A673 (cell line): ENCODE results near the gene TUBA1A. TPM values are rescaled to one million over a fixed set of nuclear protein-coding genes. Genes with fewer than 3 reads are reported as not detected.

ENCODE experiments used
- BruUV-seq: library from RNA; stranded (reverse); fragments of 400-500 nt; replicated peaks from 2 replicates; lab custom pipeline; 2021; lab: Mats Ljungman, UMichigan
- CTCF ChIA-PET: fragments of 300-600 bp; sonication (Branson Sonifier 250); formaldehyde crosslinking; loops from one replicate; lab custom pipeline; 2022; ENCODE audit warnings: antibody characterized with exemption; lab: Charles Lee
- POLR2A ChIA-PET: fragments of 300-600 bp; sonication (Branson Sonifier 250); formaldehyde crosslinking; loops from one replicate; lab custom pipeline; 2022; ENCODE audit warnings: antibody characterized with exemption; ENCODE audit not compliant: low non-redundant PET; lab: Charles Lee
- DNase-seq: peaks from one replicate; pipeline ENCODE4 v3.0.0-alpha.2; 2015; ENCODE audit warnings: low spot score
- H3K27ac ChIP-seq: fragments of 200-600 bp; sonication (generic); 2 replicates; pipeline ENCODE4 v1.5.1; 2016; ENCODE audit warnings: mixed run types, low read depth, mild to moderate bottlenecking, mixed read lengths, antibody characterized with exemption, low read length; ENCODE audit not compliant: poor library complexity, severe bottlenecking
- H3K27me3 ChIP-seq: fragments of 200-600 bp; sonication (generic); replicated peaks from 2 replicates; pipeline ENCODE4 v1.6.1; 2017; ENCODE audit warnings: mixed run types, low read depth, mild to moderate bottlenecking, mixed read lengths, antibody characterized with exemption, low read length; ENCODE audit not compliant: insufficient read depth, poor library complexity
- H3K36me3 ChIP-seq: fragments of 200-600 bp; sonication (generic); 2 replicates; pipeline ENCODE4 v1.6.1; 2016; ENCODE audit warnings: mixed run types, mild to moderate bottlenecking, mixed read lengths, antibody characterized with exemption, low read length; ENCODE audit not compliant: insufficient read depth, poor library complexity, severe bottlenecking
- H3K4me1 ChIP-seq: fragments of 200-600 bp; sonication (generic); 2 replicates; pipeline ENCODE4 v1.6.1; 2017; ENCODE audit warnings: mixed run types, mild to moderate bottlenecking, mixed read lengths, antibody characterized with exemption, low read length; ENCODE audit not compliant: insufficient read depth, poor library complexity, severe bottlenecking
- H3K4me3 ChIP-seq: fragments of 200-600 bp; sonication (generic); 2 replicates; pipeline ENCODE4 v1.5.1; 2016; ENCODE audit warnings: low read depth, mixed run types, mild to moderate bottlenecking, mixed read lengths, low read length; ENCODE audit not compliant: poor library complexity, severe bottlenecking
- H3K9me3 ChIP-seq: fragments of 200-600 bp; sonication (generic); 2 replicates; pipeline ENCODE4 v1.6.1; 2016; ENCODE audit warnings: mixed run types, low read depth, mild to moderate bottlenecking, mixed read lengths, antibody characterized with exemption, low read length; ENCODE audit not compliant: poor library complexity, severe bottlenecking
- EZH2 ChIP-seq: fragments of 200-600 bp; sonication (generic); IDR thresholded peaks from 2 replicates; pipeline ENCODE4 v1.6.1; 2017; ENCODE audit warnings: borderline replicate concordance, low read depth, mild to moderate bottlenecking, mixed read lengths, antibody characterized with exemption, low read length; ENCODE audit not compliant: poor library complexity, severe bottlenecking
- intact Hi-C: fragments of 100-400 bp; cut with micrococcal nuclease; formaldehyde crosslinking; loops from one replicate; pipeline ENCODE4 v1.10.0; 2022; ENCODE audit not compliant: unreplicated experiment
- total RNA-seq: library from RNA; stranded (reverse); gene quantifications from 2 replicates; pipeline ENCODE4 v1.2.3, GENCODE V29; 2021
- TF ChIP-seq, protein P1 (sequence below): fragments of 300-800, 200-600 bp; sonication (generic); conservative IDR thresholded peaks from 2 replicates; pipeline ENCODE4 v1.5.1; 2017; ENCODE audit warnings: low read depth, mild to moderate bottlenecking, antibody characterized with exemption, low read length, moderate library complexity, mixed read lengths

The TUBA1A gene
- total RNA-seq, 1 experiment from 2014 or later = 504 TPM

DNA sequence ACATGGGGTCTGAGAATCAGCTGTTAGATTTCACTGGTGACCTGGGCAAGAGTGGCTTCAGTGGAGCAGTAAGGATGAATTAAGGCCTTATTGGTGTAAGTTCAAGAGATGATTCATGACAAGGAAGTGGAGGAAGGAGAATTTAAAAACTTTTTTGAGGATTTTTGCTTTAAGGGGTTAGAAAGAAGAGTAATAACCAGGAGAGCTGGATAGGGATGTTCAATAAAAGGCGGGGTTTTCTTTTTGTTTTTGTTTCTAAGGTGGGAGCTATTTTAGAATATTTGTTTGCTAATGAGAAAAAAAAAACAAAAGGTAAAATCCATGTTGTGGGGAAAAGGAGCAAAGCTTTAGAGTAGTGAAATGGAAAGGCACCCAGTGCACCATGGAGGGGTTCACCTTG, 42.5 kb downstream of the TUBA1A start:
- intact Hi-C loops = no loop called here
- no peaks in the 10 kb centered on the region for H3K4me1 ChIP-seq
- H3K9me3 ChIP-seq = no peaks in the 10 kb centered on the region
- H3K27ac ChIP-seq = no peak overlapping the region
- no peak for DNase-seq
- H3K4me3 ChIP-seq = no peak overlapping the region
- no peaks in the 10 kb centered on the region for H3K36me3 ChIP-seq
- no peaks in the 10 kb centered on the region for H3K27me3 ChIP-seq
- no peak for TF ChIP-seq EZH2
- TF ChIP-seq, protein P1, sequence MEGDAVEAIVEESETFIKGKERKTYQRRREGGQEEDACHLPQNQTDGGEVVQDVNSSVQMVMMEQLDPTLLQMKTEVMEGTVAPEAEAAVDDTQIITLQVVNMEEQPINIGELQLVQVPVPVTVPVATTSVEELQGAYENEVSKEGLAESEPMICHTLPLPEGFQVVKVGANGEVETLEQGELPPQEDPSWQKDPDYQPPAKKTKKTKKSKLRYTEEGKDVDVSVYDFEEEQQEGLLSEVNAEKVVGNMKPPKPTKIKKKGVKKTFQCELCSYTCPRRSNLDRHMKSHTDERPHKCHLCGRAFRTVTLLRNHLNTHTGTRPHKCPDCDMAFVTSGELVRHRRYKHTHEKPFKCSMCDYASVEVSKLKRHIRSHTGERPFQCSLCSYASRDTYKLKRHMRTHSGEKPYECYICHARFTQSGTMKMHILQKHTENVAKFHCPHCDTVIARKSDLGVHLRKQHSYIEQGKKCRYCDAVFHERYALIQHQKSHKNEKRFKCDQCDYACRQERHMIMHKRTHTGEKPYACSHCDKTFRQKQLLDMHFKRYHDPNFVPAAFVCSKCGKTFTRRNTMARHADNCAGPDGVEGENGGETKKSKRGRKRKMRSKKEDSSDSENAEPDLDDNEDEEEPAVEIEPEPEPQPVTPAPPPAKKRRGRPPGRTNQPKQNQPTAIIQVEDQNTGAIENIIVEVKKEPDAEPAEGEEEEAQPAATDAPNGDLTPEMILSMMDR = no peak
- POLR2A ChIA-PET = no interaction called here
- CTCF ChIA-PET = no interaction called here
- no TSS peak for BruUV-seq

DNA sequence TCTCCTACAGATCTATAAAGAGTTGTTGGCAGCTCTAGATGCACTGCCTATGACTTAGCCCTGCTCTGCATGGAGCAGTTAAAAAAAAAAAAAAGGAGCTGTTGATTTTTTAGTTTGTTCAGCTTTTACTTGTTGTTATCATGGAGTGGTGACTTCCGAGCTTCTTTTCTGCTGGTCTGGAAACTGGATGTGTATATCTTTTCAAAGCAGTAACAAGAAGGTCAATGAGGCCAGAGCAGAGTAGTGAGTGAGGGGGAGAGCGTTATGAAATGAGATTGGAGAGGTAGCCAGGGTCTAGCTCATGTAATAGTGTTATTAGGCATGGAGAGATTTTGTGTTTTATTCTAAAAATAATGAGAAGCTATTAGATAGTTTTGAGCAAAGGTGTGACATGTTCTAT, 44.5 kb downstream of the TUBA1A start:
- no peak overlapping the region for H3K4me3 ChIP-seq

DNA sequence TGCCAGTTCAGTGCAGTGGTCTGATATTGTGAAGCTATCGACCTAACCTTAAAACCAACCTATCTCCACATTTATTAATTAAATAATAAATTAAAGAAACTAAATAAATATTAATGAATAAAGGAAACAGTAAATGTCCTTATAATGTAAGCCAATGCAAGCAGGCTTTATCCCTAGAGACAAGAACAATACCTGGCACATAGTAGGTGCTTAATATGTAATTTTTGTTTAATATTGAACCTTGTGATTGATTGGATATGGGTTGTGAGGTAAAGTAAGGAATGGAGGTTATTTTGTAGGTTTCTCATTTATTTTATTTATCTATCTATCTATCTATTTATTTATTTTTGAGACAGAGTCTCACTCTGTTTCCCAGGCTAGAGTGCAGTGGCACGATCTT, 49.9 kb downstream of the TUBA1A start:
- Histone ChIP-seq H3K4me3 (no peak overlapping the region), H3K9me3 (no peaks in the 10 kb centered on the region), H3K27me3 (no peaks in the 10 kb centered on the region), H3K36me3 (no peaks in the 10 kb centered on the region), H3K27ac (no peak overlapping the region), H3K4me1 (peaks cover 5% of the 10 kb centered on the region)
- ChIA-PET POLR2A (no interaction called here), CTCF (no interaction called here)
- DNase-seq = no peak
- no TSS peak for BruUV-seq
- no peak for TF ChIP-seq EZH2
- TF ChIP-seq, protein P1 = no peak
- intact Hi-C loops = no loop called here

More for the DNA sequence above, 44.5 kb downstream of the TUBA1A start:
- BruUV-seq = no TSS peak
- ChIA-PET CTCF (interaction anchor here (0.6 kb wide), 1 partner anchor 25 kb away, joined by 3 read pairs; no protein-coding TSS in a partner anchor), POLR2A (no interaction called here)
- Histone ChIP-seq H3K27ac (no peak overlapping the region), H3K27me3 (no peaks in the 10 kb centered on the region), H3K36me3 (no peaks in the 10 kb centered on the region), H3K4me1 (no peaks in the 10 kb centered on the region), H3K9me3 (no peaks in the 10 kb centered on the region)
- TF ChIP-seq, protein P1 = no peak
- TF ChIP-seq EZH2 = no peak
- no peak for DNase-seq
- intact Hi-C loops = no loop called here
